RWPE1 (cell line): ENCODE measurements around the gene MERTK.

Source experiments
- CTCF ChIA-PET: fragments of 350-600 bp; sonication (Branson Sonifier 250); formaldehyde crosslinking; extraction: SDS; loops from one replicate; lab custom pipeline; 2021; lab: Yijun Ruan, JAX
- POLR2A ChIA-PET: fragments of 400-600 bp; formaldehyde crosslinking; extraction: SDS; loops from one replicate; lab custom pipeline; 2020; ENCODE audit warnings: antibody characterized with exemption; ENCODE audit not compliant: low non-redundant PET; lab: Yijun Ruan, JAX
- DNase-seq: peaks from one replicate; pipeline ENCODE4 v3.0.0; 2012; ENCODE audit warnings: low spot score
- H3K27ac ChIP-seq: fragments of 450-650 bp; 2 replicates; pipeline ENCODE4 v1.5.1; 2017
- TF ChIP-seq, protein P1 (sequence below): fragments of 450-650 bp; conservative IDR thresholded peaks from 2 replicates; pipeline ENCODE4 v1.5.1; 2017; ENCODE audit warnings: low read depth, mild to moderate bottlenecking

Gene MERTK

DNA sequence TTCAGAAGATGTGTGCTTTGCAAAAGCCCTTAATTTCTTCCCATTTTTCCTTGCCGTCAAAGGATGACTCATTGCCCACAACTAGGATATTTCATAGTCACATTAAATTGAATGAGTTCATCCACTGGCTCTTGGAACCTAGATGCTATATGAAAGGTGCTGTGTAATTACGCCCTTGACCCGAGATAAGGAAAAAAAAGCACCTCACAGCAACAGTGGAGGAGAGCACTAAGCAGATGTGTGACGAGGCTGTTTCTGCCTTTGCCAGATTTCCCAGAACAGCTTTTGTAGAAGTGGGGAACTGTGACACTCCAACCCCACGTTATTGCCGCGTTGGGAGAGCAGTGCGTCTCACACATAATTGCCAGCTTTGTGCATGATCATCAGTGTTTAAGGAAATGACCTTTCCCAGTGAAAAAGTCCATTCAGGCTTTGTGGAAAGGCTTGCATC lies 123.4 kb downstream of the MERTK start:
- no peak for DNase-seq
- CTCF ChIA-PET, result no interaction called here
- no peak overlapping the region for H3K27ac ChIP-seq
- POLR2A ChIA-PET, result no interaction called here
- TF ChIP-seq, protein P1, sequence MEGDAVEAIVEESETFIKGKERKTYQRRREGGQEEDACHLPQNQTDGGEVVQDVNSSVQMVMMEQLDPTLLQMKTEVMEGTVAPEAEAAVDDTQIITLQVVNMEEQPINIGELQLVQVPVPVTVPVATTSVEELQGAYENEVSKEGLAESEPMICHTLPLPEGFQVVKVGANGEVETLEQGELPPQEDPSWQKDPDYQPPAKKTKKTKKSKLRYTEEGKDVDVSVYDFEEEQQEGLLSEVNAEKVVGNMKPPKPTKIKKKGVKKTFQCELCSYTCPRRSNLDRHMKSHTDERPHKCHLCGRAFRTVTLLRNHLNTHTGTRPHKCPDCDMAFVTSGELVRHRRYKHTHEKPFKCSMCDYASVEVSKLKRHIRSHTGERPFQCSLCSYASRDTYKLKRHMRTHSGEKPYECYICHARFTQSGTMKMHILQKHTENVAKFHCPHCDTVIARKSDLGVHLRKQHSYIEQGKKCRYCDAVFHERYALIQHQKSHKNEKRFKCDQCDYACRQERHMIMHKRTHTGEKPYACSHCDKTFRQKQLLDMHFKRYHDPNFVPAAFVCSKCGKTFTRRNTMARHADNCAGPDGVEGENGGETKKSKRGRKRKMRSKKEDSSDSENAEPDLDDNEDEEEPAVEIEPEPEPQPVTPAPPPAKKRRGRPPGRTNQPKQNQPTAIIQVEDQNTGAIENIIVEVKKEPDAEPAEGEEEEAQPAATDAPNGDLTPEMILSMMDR, result no peak

DNA sequence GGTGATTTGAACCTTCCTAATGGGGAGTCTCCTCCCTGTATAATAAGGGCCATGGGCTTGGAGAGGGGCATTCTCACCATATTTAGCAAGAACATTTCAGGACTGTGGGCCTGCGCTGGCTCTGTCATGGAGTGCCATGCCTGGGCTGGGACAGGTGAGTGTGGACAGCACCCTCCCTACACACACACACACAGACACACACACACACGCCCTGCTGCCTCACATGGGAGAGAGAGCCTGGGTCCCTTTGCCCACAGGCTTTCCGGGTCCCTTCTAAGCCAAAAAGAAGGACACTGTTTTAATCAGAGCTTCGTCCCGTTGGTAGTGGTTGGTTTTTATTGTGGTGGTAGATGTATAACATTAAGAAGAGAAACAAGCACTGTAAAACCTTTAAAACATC lies 125.3 kb downstream of the MERTK start:
- ChIA-PET CTCF (no interaction called here), POLR2A (no interaction called here)
- TF ChIP-seq, protein P1, result no peak
- DNase-seq, result no peak
- H3K27ac ChIP-seq, result no peak overlapping the region

DNA sequence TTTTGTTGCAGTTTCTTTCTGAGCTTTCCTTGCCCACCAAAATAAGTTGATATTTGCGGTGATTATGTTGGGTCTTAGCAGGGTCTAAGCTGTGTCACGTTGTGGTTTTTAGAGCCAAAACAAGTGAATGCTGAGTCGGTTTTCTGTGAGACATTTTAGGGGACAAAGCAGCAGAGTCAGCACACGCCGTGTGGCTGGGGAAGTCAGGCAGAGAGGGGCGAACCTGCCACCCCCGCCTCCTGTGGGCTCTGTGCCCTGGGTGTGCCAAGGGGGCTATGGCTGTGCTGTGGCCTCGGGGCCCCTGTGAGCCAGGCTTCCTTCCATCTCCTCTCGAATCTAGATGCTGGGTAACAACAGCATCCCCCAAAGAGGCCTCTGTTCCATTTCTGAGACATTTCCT lies 125.8 kb downstream of the MERTK start:
- no peak for DNase-seq
- TF ChIP-seq, protein P1, result no peak
- POLR2A ChIA-PET, result no interaction called here
- no peak overlapping the region for H3K27ac ChIP-seq
- CTCF ChIA-PET, result interaction anchor here (0.8 kb wide), 1 partner anchor 9 kb away, joined by 4 read pairs; no protein-coding TSS in a partner anchor

DNA sequence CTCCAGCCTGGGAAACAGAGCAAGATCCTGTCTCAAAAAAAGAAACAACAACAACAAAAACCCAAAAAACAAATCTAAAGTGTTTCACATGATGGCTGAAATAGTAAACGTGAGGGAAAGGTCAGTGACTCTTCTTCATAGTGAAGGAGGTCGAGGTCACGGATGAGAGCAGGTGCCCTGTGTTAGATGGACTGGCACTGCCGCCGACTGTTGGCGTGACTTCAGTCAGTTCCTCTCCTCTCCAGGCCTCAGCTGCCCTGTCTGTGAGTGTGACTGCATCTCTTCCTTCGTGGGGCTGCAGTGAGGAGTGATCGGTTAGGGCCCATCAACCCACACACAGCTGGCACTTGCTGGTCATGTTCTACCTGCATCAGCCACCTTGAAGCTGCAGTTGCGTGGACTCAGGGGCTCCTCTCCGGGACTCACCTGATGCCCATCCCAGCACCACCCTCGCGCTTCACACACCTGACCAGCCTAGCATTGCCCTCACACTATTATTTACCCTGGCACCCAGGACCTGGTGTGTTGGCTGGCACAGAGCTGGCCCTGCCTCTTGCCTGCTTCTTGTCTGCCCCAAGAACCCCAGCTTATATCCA lies 126.6 kb downstream of the MERTK start:
- no peak overlapping the region for H3K27ac ChIP-seq
- TF ChIP-seq, protein P1, result no peak
- DNase-seq, result no peak
- ChIA-PET POLR2A (no interaction called here), CTCF (interaction anchor here (0.6 to 0.8 kb wide), 2 partner anchors 8 to 24 kb away, joined by 3 to 4 read pairs; no protein-coding TSS in a partner anchor)

GRCh38 chr2:112026509-112026908 lies 128.1 kb downstream of the MERTK start:
- DNase-seq, result no peak
- ChIA-PET POLR2A (no interaction called here), CTCF (no interaction called here)
- TF ChIP-seq, protein P1, result no peak
- no peak overlapping the region for H3K27ac ChIP-seq

GRCh38 chr2:112027767-112028166 lies 129.4 kb downstream of the MERTK start:
- TF ChIP-seq, protein P1, result no peak
- DNase-seq, result no peak
- H3K27ac ChIP-seq, result no peak overlapping the region
- POLR2A ChIA-PET, result no interaction called here
- CTCF ChIA-PET, result no interaction called here
